Left cardiac atrium (tissue), 4 donors: ENCODE results near the gene HOXA9. TPM values are rescaled to one million over a fixed set of nuclear protein-coding genes. Genes with fewer than 3 reads are reported as not detected.
A peak's percentile ranks its signal among the peaks of the same experiment; 100 is the strongest.

Source experiments
- ATAC-seq, 2 donors: fragments of 200-7000 bp; cut with Tn5 transposase; one replicate each; pipeline ENCODE4 v1.9.1; 2020; ENCODE audit warnings: mild to moderate bottlenecking in 2 of 2, moderate library complexity in 2 of 2
- DNase-seq: peaks from one replicate; pipeline ENCODE4 v3.0.0-alpha.2; 2020
- intact Hi-C, 2 donors: fragments of 100-400 bp; cut with DNase I; formaldehyde crosslinking; loops; one replicate each; pipeline versions ENCODE4 v1.14.1 to v1.15.1; 2022 to 2023
- total RNA-seq, 2 donors: library from RNA; stranded (reverse); fragmentation: NEBNext Ultra II Directional; extraction: Animal tissue kit (Norgen Biotek cat#: 25700); gene quantifications; one replicate each; pipeline ENCODE4 v1.2.1, GENCODE V29; 2021
- donor health status: DM: no; HTN: yes; CAD: no.
- donor health status: DM: no; HTN: yes; CAD: no; lungs with severe emphysema.
- donor health status: DM: yes; HTN: yes; CAD: no.
- donor health status: Dilated cardiomyopathy.

Gene HOXA9
- total RNA-seq, 2 donors from 2014 or later: not detected

- DNase-seq (no peak), ATAC-seq (no peak)
- intact Hi-C loops: no loop called here
Observed at GRCh38 chr7:27126596-27127327, 38.6 kb downstream of the HOXA9 start.

GRCh38 chr7:27125986-27126394, 39.3 kb downstream of the HOXA9 start:
- no peak for DNase-seq
- intact Hi-C loops: no loop called here
- ATAC-seq: no peak

GRCh38 chr7:27124902-27125689, 40.2 kb downstream of the HOXA9 start:
- no peak for ATAC-seq
- intact Hi-C loops: no loop called here
- DNase-seq: no peak

GRCh38 chr7:27124096-27124901, 41.0 kb downstream of the HOXA9 start:
- DNase-seq (no peak), ATAC-seq (no peak)
- intact Hi-C loops: no loop called here

- no peak for DNase-seq
- ATAC-seq: no peak
- intact Hi-C loops: no loop called here
Observed at GRCh38 chr7:27123477-27124053, 41.8 kb downstream of the HOXA9 start.

GRCh38 chr7:27123007-27123476, 42.3 kb downstream of the HOXA9 start:
- intact Hi-C loops: no loop called here
- no peak for DNase-seq
- ATAC-seq: no peak

- ATAC-seq: no peak
- DNase-seq: no peak
- intact Hi-C loops: no loop called here
Observed at GRCh38 chr7:27122077-27122910, 43.0 kb downstream of the HOXA9 start.

GRCh38 chr7:27121684-27122076, 43.7 kb downstream of the HOXA9 start:
- intact Hi-C loops: no loop called here
- ATAC-seq (no peak), DNase-seq (no peak)

- DNase-seq: no peak
- no peak for ATAC-seq
- intact Hi-C loops: no loop called here
Observed at GRCh38 chr7:27119412-27119911, 45.9 kb downstream of the HOXA9 start.

GRCh38 chr7:27118580-27118979, 46.8 kb downstream of the HOXA9 start:
- intact Hi-C loops: no loop called here
- ATAC-seq (no peak), DNase-seq (no peak)

GRCh38 chr7:27117887-27118491, 47.3 kb downstream of the HOXA9 start:
- DNase-seq: no peak
- intact Hi-C loops: no loop called here
- ATAC-seq: peak; percentile 10 to 32

GRCh38 chr7:27116962-27117886, 48.1 kb downstream of the HOXA9 start:
- DNase-seq (no peak), ATAC-seq (no peak)
- intact Hi-C loops: no loop called here

GRCh38 chr7:27116031-27116961, 49.0 kb downstream of the HOXA9 start:
- no peak for DNase-seq
- intact Hi-C loops: no loop called here

GRCh38 chr7:27115221-27116026, 49.9 kb downstream of the HOXA9 start:
- ATAC-seq (no peak), DNase-seq (no peak)
- intact Hi-C loops: no loop called here

More at GRCh38 chr7:27116031-27116961, 49.0 kb downstream of the HOXA9 start:
- no peak for ATAC-seq

GRCh38 chr7:27114881-27115220, 50.5 kb downstream of the HOXA9 start:
- intact Hi-C loops: no loop called here
- ATAC-seq: no peak

More at GRCh38 chr7:27114881-27115220, 50.5 kb downstream of the HOXA9 start:
- DNase-seq: no peak
